ENCODE measurements around the gene PBXIP1. TPM values are rescaled to one million over a fixed set of nuclear protein-coding genes. Genes with fewer than 3 reads are reported as not detected.

Gene PBXIP1
- total and polyA plus RNA-seq, 10 of the 15 experiments (the other 5 are each of a cell fraction or from before 2014, with no cell fraction given), result 0.63 to 25.6 (median 15.4) TPM

GRCh38 chr1:154940651-154941194, 15.2 kb downstream of the PBXIP1 start (continued):
- no peak for TF ChIP-seq BACH1 (IDR thresholded peaks at IDR 0.05; ENCODE audit: borderline replicate concordance)
- TF ChIP-seq RFX5 (IDR thresholded peaks at IDR 0.05; ENCODE audit: low read depth, low read length), result no peak
- peak; percentile 40 for TF ChIP-seq IKZF1 (conservative IDR thresholded peaks at IDR 0.05)
- no peak for TF ChIP-seq HSF1 (IDR thresholded peaks at IDR 0.05; ENCODE audit: low read depth, low read length)
- TF ChIP-seq ZZZ3 (IDR thresholded peaks at IDR 0.05; ENCODE audit: control insufficient read depth, insufficient read length, low read depth), result no peak
- no peak for TF ChIP-seq NRF1 (conservative IDR thresholded peaks at IDR 0.05; ENCODE audit: low read depth, low read length)
- TF ChIP-seq RBBP5 (conservative IDR thresholded peaks at IDR 0.05), result no peak
- TF ChIP-seq RUNX3 (IDR thresholded peaks at IDR 0.05; ENCODE audit: low read length), result no peak
- no peak for TF ChIP-seq RELA (IDR thresholded peaks at IDR 0.05; ENCODE audit: borderline replicate concordance, partially characterized antibody)
- no peak for TF ChIP-seq IRF5 (IDR thresholded peaks at IDR 0.05; ENCODE audit: borderline replicate concordance)
- peak; percentile 81 for TF ChIP-seq EED (IDR thresholded peaks at IDR 0.05; ENCODE audit: low read depth)
- TF ChIP-seq SIX5 (IDR thresholded peaks at IDR 0.05; ENCODE audit: low read depth, low read length, severe bottlenecking), result no peak
- TF ChIP-seq ZNF274 (IDR thresholded peaks at IDR 0.05; ENCODE audit: insufficient read depth, insufficient read length), result no peak
- TF ChIP-seq RB1 (IDR thresholded peaks at IDR 0.05; ENCODE audit: borderline replicate concordance), result 0 out of 2 replicates have a peak, but pooled peaks have one; percentile 19
- TF ChIP-seq BCL3 (IDR thresholded peaks at IDR 0.05; ENCODE audit: borderline replicate concordance, insufficient read depth, low read depth, low read length, poor library complexity, severe bottlenecking), result peak; percentile 26
- no peak for TF ChIP-seq WRNIP1 (IDR thresholded peaks at IDR 0.05; ENCODE audit: borderline replicate concordance, low read depth, low read length)
- no peak for TF ChIP-seq ATF3 (IDR thresholded peaks at IDR 0.05; ENCODE audit: borderline replicate concordance, extremely low read depth, low read depth, low read length)
- TF ChIP-seq KAT2A (conservative IDR thresholded peaks at IDR 0.05; ENCODE audit: control insufficient read depth, low read depth, low read length), result no peak
- TF ChIP-seq BHLHE40 (IDR thresholded peaks at IDR 0.05; ENCODE audit: borderline replicate concordance in 1 of 2, low read depth in 2 of 2, low read length in 1 of 2), result no peak
- no peak for TF ChIP-seq YBX1 (IDR thresholded peaks at IDR 0.05)
- no peak for TF ChIP-seq BMI1 (IDR thresholded peaks at IDR 0.05; ENCODE audit: borderline replicate concordance)
